ENCODE measurements around the gene PODXL2.
"Not testable (repeated sequence)": the region's sequence is repeated elsewhere in the genome, so short reads cannot be mapped to it uniquely, and the experiment has no call there.

The PODXL2 gene

DNA sequence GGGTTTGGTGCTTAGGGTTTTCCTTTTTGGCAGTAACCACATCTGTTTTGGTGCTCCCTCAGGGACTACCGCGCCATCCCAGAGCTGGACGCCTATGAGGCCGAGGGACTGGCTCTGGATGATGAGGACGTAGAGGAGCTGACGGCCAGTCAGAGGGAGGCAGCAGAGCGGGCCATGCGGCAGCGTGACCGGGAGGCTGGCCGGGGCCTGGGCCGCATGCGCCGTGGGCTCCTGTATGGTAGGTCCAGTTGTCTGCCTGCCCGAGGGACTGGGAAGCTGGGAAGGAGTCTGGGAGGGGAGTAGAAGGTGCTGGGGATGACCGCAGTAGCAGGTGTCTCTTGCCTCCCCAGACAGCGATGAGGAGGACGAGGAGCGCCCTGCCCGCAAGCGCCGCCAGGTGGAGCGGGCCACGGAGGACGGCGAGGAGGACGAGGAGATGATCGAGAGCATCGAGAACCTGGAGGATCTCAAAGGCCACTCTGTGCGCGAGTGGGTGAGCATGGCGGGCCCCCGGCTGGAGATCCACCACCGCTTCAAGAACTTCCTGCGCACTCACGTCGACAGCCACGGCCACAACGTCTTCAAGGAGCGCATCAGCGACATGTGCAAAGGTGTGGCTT is 24.3 kb upstream of the PODXL2 start:
- DNase-seq (ENCODE audit: extremely low read depth in 1 of 2, low read depth in 1 of 2), result no peak

GRCh38 chr3:127605547-127605946 is 23.4 kb upstream of the PODXL2 start:
- DNase-seq (ENCODE audit: extremely low read depth in 1 of 2, low read depth in 1 of 2), result not testable (repeated sequence)

DNA sequence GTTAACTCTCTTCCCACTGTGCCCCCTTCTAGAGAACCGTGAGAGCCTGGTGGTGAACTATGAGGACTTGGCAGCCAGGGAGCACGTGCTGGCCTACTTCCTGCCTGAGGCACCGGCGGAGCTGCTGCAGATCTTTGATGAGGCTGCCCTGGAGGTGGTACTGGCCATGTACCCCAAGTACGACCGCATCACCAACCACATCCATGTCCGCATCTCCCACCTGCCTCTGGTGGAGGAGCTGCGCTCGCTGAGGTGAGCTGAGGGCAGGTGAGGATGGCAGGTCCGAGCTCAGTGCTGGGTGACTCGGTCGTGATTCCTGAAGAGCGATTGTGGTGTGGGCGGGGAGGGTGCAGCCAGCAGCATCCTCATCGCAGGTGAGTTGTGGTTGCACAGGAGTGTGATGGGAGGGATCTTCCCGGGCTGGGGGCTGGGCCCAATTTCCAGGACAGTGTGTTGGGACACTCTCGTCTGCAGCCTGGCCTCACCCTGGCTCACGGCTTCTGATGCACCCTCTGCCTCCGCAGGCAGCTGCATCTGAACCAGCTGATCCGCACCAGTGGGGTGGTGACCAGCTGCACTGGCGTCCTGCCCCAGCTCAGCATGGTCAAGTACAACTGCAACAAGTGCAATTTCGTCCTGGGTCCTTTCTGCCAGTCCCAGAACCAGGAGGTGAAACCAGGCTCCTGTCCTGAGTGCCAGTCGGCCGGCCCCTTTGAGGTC is 22.7 kb upstream of the PODXL2 start:
- no peak for DNase-seq (ENCODE audit: extremely low read depth in 1 of 2, low read depth in 1 of 2)

GRCh38 chr3:127606981-127607595 is 21.9 kb upstream of the PODXL2 start:
- no peak for DNase-seq (ENCODE audit: extremely low read depth in 1 of 2, low read depth in 1 of 2)

DNA sequence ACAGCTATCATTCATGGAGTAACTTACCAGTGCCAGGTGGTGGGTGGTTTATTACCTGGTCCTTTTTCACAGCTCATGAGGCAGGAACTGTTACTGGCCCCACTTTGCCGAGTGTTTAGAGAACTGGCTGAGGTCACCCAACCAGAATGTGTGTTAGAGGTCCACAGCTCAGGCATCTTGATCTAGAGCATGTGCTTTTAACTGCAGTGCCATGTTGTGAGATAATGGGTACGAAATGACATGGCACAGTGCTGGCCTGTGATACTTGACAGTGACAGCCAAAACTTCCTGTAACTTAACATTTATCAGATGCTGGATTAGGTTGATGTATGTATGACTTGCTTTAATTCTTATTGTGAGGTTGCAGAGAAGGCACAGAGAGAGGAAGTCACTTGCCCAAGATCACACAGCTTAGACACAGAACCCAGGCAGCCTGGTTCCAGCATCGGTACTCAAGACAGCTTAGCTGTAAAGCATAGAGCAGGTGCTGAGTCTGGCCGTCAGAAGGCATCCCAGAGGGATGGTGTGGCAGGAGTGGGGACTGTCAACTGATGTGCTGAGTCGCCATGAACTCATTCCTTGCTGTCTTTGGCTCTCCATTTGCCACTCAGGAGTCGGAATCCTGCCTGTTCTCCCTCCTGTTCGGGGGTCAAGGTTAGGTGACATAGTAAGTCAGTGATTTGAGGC is 21.2 kb upstream of the PODXL2 start:
- no peak for DNase-seq (ENCODE audit: extremely low read depth in 1 of 2, low read depth in 1 of 2)

DNA sequence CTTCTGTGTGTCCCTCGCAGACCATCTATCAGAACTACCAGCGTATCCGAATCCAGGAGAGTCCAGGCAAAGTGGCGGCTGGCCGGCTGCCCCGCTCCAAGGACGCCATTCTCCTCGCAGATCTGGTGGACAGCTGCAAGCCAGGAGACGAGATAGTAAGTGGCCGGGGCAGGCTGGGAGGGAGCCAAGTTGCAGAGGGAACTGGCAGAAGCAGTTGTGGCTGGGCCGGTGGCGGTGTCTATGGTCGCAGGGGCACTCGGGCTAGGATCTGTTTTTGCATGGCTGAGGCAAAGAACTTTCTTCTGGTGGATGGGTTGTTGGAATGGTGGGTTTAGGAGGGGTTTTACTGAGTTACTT is 20.6 kb upstream of the PODXL2 start:
- DNase-seq (ENCODE audit: extremely low read depth in 1 of 2, low read depth in 1 of 2), result no peak

DNA sequence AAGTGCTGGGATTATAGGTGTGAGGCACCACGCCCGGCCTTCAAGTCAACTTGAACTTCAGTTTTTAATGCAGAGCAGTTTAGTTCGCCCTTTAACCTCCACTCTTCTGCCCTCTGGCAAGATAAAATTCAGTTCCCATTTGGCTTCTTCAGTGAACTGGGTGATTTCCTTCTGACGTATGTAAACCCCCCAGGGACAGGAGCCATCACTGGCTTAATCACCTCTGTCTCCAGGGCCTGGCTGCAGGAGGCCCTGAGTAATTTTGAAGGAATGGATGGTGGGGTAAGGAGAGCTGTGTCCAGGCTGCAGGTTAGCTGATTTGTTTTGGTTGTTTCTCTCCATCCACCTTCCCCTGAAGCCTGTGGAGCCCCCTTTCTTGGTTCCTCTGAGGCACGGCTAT is 18.9 kb upstream of the PODXL2 start:
- DNase-seq (ENCODE audit: extremely low read depth in 1 of 2, low read depth in 1 of 2), result no peak

GRCh38 chr3:127611251-127611650 is 17.7 kb upstream of the PODXL2 start:
- no peak for DNase-seq (ENCODE audit: extremely low read depth in 1 of 2, low read depth in 1 of 2)

DNA sequence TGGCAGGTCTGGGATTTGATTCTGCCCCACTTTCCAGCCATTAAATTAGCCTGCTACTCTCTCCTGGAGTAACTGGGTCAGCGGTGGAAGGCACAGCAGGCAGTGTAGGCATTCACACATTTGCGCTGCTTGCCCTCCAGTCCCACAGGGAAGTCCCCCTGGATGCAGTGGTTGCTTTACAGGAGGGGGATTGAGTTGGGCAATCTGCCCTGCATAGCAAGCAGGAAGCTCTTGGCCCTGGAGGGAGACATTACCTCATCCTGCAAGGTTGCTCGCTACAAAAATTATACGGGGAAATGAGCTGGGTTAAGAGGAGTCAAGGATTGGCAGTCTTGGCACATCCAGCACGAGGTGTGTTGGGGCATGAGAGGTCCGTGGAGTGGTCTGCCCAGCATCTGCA is 16.0 kb upstream of the PODXL2 start:
- no peak for DNase-seq (ENCODE audit: extremely low read depth in 1 of 2, low read depth in 1 of 2)

- DNase-seq (ENCODE audit: extremely low read depth in 1 of 2, low read depth in 1 of 2), result no peak
Observed at GRCh38 chr3:127613406-127613805, 15.6 kb upstream of the PODXL2 start.

DNA sequence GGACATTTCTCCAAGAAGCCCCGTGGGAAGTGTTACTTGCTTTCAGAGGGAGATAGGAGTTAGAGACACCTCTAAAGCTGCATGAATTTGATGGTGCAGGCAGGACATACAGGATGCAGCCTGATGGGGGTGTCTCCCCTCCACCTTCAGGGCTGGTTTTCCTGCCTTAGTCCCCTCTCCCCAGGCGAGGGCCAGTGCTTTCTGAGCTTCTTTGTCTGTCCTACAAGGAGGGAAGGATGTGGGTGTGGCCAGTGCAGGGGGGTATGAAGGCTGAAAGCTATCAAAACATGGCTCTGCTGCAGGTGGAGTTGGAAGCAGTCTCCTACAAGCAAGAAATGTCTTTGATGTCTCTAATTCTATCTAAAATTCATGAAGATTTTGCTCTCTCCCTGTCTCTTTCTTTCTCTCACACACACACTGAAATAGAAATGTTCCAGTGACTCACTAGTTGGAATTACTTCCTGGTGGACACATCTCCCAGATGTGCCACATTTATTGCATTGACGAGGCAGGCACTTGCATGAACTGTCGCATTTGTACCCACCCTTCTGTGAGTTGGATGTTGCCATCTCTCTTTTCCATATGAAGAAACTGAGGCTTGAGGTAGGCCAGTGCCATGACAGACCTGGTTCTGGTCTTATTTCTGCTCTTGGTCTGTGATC is 13.9 kb upstream of the PODXL2 start:
- no peak for DNase-seq (ENCODE audit: extremely low read depth in 1 of 2, low read depth in 1 of 2)

DNA sequence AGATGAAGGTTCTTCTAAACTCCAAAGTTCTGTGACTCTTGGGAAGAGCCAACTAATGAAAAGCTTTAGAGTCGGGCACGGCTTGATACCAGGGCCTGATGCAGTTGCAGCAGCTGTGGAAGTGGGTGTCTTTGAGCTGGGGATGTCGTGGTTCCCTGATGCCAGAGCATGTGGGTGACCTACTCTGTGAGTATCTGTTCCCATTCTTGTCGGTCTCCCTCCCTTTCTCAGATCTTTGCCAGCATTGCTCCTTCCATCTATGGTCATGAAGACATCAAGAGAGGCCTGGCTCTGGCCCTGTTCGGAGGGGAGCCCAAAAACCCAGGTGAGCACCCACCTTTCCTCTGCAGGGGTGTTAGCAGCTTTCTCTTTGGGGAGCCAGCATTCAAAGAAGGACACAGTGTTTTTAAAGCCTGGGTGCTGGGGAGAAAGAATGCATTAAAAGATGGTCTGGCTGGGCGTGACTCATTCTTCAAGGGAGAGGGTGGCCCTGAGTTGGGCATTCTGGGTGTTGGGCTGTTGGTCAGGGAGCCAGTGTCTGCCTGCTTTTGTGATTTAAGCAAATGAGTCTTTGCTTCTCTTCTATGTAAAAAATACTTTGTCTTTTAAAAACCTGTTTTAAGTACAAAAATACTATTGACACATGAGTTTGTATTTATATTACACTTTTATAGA is 13.2 kb upstream of the PODXL2 start:
- DNase-seq (ENCODE audit: extremely low read depth in 1 of 2, low read depth in 1 of 2), result no peak

DNA sequence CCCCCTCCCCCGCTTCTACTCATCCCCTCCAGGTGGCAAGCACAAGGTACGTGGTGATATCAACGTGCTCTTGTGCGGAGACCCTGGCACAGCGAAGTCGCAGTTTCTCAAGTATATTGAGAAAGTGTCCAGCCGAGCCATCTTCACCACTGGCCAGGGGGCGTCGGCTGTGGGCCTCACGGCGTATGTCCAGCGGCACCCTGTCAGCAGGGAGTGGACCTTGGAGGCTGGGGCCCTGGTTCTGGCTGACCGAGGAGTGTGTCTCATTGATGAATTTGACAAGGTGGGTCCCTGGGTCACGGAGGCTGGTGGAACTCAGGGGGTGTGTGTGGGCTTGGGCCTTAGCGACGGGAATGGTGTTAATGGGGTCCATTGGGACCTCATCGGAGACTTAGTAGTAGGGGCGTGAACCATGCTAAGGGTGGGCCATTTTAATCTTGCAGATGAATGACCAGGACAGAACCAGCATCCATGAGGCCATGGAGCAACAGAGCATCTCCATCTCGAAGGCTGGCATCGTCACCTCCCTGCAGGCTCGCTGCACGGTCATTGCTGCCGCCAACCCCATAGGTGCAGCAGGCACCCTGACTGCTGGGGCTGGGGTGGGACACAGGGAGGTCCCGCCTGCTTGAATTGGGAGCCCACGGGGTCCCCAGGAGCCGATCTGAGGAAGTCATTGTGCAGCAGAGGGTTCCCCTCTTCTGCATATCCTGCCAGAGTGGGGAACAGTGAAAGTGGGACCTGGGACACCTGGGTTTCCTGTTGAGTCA is 12.0 kb upstream of the PODXL2 start:
- no peak for DNase-seq (ENCODE audit: extremely low read depth in 1 of 2, low read depth in 1 of 2)

DNA sequence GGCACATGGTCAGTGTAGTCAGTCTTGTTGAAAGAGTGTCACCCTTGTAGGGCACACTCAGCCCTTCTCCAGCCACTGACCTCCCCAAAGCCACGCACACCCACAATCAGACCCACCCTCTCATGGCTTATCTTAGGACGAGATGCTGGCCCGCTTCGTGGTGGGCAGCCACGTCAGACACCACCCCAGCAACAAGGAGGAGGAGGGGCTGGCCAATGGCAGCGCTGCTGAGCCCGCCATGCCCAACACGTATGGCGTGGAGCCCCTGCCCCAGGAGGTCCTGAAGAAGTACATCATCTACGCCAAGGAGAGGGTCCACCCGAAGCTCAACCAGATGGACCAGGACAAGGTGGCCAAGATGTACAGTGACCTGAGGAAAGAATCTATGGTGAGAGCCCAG is 10.1 kb upstream of the PODXL2 start:
- no peak for DNase-seq (ENCODE audit: extremely low read depth in 1 of 2, low read depth in 1 of 2)

DNA sequence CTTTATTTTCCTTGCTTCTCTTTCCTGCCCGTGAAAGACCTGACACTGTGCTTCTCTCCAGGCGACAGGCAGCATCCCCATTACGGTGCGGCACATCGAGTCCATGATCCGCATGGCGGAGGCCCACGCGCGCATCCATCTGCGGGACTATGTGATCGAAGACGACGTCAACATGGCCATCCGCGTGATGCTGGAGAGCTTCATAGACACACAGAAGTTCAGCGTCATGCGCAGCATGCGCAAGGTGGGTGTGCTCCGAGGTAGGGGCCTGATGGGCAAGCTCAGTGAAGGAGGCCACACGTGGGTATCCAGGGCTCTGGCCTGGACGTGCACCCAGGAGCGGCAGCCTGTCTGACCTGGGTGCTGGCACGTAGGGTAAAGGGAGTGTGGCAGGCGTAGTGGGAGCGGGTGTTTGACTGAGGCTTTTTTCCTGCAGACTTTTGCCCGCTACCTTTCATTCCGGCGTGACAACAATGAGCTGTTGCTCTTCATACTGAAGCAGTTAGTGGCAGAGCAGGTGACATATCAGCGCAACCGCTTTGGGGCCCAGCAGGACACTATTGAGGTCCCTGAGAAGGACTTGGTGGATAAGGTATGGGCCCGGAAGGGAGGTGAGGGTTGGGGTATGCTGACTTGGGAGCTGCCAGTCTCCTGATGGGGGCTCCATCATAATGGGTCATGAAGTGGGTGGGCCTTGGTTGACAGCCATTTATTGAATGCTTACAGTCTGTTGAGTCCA is 8.2 kb upstream of the PODXL2 start:
- DNase-seq (ENCODE audit: extremely low read depth in 1 of 2, low read depth in 1 of 2), result no peak

DNA sequence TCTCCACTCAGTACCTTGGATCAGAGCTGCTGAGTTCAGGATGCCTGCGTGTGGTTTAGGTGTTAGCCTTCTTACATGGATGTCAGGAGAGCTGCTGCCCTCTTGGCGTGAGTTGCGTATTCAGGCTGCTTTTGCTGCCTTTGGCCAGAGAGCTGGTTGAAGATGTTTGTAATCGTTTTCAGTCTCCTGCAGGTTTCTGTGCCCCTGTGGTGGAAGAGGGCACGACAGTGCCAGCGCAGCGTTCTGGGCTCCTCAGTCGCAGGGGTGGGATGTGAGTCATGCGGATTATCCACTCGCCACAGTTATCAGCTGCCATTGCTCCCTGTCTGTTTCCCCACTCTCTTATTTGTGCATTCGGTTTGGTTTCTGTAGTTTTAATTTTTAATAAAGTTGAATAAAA is 7.0 kb upstream of the PODXL2 start:
- no peak for DNase-seq (ENCODE audit: extremely low read depth in 1 of 2, low read depth in 1 of 2)

GRCh38 chr3:127622772-127623576 is 6.0 kb upstream of the PODXL2 start:
- no peak for DNase-seq (ENCODE audit: extremely low read depth in 1 of 2, low read depth in 1 of 2)

- DNase-seq (ENCODE audit: extremely low read depth in 1 of 2, low read depth in 1 of 2), result no peak
Observed at GRCh38 chr3:127624063-127624462, 4.9 kb upstream of the PODXL2 start.

GRCh38 chr3:127625821-127626220 is 3.2 kb upstream of the PODXL2 start:
- no peak for DNase-seq (ENCODE audit: extremely low read depth in 1 of 2, low read depth in 1 of 2)
